ENCODE results near the gene WDR83.

GRCh38 chr19:12641456-12641855, 25.2 kb upstream of the WDR83 start:
- no peak for TF ChIP-seq CTCF (IDR thresholded peaks at IDR 0.05)
- TF ChIP-seq POLR2A (IDR thresholded peaks at IDR 0.05), result no peak

Measured in uterus (tissue), 2 donors.